Esophagus muscularis mucosa (tissue), 3 donors: ENCODE results near the gene KIAA1614.

Experiments used
- CTCF ChIP-seq, 3 experiments: fragments of 200-600 bp in 2 of 3; fragments of 450-650 bp in 1 of 3; sonication (generic) in 2 of 3; IDR thresholded peaks; one replicate each; pipeline ENCODE4 v1.5.1; 2017 to 2019; ENCODE audit warnings: antibody characterized with exemption in 3 of 3, mild to moderate bottlenecking in 2 of 3, moderate library complexity in 1 of 3
- POLR2A ChIP-seq: fragments of 450-650 bp; IDR thresholded peaks from one replicate; pipeline ENCODE4 v1.6.1; 2017; ENCODE audit warnings: antibody characterized with exemption, moderate library complexity, mild to moderate bottlenecking, low read depth

- TF ChIP-seq POLR2A (no peak), CTCF (IDR thresholded peaks at IDR 0.05) (no peak)
Measured at GRCh38 chr1:180892272-180892671, 20.4 kb upstream of the KIAA1614 start.
